HG03460 (cell line): ENCODE data around the gene UROC1.
"Not testable (repeated sequence)": the region's sequence is repeated elsewhere in the genome, so short reads cannot be mapped to it uniquely, and the experiment has no call there.

Experiments
- ATAC-seq: cut with Tn5 transposase; IDR thresholded peaks from one replicate; pipeline ENCODE4 v1.9.1; 2021; ENCODE audit not compliant: unreplicated experiment

UROC1 gene

GRCh38 chr3:126547721-126548120 lies 30.1 kb upstream of the UROC1 start:
- ATAC-seq = no peak

DNA sequence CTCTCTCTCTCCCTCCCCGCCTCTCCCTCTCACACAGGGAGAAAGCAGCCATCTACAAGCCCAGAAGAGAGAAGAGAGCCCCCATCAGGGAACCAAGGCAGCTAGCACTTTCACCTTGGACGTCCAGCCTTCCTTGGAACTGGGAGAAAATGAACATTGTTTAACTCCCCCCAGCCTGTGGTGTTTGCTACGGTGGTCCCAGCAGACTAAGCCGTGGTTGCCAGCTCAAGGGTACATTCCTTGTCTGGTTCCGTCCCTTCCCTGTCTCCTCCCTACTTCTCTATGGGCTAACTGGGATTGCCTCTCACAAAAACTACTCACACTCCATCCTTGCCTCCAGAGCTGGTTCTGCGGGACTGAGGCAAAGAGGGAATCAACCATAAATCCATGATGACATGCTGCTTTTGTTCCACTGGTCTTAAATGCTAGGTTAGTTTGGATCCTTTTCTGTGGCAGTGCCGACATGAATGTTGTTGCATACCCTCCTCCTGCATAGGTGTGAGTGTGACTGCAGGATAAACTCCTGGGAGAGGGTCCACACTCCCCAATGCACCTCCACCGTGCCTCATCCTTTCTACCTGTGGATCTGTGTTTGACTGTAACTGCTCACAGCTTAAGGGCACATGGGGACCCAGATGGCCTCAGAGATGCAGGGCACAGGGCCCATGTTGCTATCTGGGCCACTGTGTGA lies 29.1 kb upstream of the UROC1 start:
- ATAC-seq = no peak

DNA sequence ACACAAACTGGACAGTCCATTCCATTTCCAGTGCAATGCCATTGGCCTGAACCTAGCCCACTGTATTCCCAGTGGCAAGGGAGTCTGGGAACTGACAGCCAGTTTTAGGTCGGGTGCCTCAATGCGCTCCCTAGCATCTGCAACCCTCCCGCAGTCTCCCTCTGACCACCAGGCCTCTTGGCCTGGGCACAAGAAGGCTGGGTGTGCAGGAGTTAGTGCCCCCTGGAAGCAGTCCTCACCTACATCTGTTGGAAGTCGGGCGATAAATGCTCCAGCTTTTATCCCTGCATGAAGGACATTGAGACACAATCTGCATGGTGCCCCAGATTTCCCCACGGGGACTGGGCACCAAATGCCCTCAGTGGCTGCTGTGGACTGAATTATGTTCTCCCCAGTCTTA lies 28.4 kb upstream of the UROC1 start:
- no peak for ATAC-seq

DNA sequence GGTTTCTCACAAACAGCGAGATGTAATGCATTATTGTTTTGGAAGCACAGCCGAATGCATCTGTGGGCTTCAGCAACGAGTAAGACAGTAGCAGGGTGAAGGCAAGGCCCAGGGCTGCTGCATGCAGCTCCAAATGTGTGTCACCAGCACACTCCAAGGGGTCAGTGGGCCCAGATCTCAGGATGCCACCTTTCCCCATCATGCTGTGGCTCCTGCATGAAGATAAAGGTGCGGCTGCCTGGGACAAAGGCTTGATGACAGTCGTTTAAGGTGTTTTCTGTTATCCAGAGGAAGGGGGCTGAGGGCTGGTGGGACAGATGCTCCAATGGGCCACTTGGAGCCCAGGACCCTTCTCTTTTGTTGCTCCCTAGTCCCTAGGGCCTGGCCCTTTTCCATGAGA lies 28.0 kb upstream of the UROC1 start:
- no peak for ATAC-seq

GRCh38 chr3:126544596-126545281 lies 27.2 kb upstream of the UROC1 start:
- no peak for ATAC-seq

DNA sequence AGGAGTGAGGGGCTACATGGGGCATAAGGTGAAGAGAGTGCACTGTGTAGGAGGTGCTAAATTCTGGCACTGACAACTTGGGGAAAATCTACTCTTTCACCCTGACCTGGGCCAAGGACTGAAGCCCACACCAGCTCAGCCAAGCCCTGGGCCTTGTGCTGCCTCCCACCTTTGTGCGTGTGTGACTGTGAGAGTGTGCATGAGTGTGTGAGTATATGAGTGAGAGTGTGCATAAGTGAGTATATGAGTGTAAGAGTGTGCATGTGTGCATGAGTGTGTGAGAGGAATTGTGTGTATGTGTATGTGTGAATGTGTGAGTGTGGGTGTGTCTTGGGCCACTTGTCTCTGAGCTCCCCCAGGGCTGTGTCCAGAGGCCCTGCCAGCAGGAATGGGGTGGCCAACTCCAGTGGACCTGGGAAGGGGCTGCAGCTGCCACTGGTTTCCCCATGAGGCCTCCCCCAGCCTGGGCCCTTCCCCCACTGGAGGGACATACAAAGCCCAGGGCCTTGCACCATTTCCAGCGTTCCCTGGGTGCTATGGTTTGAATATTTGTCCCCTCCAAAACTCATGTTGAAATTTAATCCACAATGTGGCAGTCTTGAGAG lies 26.0 kb upstream of the UROC1 start:
- ATAC-seq = no peak

DNA sequence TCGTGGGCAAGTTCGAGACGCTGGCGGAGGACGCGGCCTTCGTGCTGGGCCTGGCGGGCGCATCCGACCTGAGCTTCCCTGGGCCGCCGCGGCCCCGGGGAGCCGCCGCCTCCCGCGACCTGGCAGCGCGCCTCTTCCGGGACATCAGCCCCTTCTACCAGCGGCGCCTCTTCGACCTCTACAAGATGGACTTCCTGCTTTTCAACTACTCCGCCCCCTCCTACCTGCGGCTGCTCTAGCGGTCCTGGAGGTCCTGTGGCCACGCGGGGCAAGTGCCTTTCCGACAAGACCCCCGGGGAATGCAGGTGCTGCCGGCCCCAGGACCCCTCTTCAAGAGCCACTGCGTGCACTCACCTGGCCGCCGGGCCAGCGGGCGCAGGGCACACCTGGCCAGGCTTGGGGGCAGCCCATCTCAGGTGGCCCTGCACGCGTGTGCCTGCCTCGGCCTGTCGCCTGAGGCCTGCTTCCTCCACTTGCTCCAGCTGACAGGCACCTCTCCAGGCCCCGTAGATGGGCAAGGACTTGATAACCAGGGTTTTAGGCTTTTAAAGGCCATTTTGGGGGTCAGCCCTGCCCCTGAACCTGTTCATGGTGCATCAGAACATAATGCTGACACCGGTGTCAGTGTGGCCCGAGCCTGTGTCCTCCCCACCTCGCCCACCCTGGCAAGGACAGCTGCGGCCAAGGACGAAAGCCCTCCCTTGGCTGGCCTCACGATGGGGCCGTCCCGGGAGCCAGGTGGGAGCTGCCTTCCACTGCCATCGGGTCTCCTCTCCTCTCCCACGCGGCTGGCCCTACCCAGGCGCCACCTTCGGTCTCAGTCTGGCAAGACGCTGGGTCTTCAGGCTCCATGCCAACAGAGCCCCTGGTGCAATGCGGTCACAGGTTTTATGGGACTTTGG lies 25.0 kb upstream of the UROC1 start:
- no peak for ATAC-seq

DNA sequence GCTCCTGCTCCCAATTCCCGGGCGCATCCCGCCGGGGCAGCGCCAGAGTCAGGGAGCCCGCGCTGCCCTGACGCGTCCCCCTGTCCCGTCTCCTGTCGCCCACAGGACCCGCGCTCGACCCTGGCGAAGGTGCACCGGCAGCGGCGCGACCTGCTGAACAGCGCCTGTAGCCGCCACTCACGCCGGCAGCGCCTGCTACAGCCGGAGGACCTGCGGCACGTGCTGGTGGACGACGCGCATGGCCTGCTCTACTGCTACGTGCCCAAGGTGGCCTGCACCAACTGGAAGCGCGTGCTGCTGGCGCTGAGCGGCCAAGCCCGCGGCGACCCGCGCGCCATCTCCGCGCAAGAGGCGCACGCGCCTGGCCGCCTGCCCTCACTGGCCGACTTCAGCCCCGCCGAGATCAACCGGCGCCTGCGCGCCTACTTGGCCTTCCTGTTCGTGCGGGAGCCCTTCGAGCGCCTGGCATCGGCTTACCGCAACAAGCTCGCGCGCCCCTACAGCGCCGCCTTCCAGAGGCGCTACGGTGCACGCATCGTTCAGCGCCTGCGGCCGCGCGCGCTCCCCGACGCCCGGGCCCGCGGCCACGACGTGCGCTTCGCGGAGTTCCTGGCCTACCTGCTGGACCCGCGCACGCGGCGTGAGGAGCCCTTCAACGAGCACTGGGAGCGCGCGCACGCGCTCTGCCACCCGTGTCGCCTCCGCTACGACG lies 24.2 kb upstream of the UROC1 start:
- ATAC-seq = no peak

DNA sequence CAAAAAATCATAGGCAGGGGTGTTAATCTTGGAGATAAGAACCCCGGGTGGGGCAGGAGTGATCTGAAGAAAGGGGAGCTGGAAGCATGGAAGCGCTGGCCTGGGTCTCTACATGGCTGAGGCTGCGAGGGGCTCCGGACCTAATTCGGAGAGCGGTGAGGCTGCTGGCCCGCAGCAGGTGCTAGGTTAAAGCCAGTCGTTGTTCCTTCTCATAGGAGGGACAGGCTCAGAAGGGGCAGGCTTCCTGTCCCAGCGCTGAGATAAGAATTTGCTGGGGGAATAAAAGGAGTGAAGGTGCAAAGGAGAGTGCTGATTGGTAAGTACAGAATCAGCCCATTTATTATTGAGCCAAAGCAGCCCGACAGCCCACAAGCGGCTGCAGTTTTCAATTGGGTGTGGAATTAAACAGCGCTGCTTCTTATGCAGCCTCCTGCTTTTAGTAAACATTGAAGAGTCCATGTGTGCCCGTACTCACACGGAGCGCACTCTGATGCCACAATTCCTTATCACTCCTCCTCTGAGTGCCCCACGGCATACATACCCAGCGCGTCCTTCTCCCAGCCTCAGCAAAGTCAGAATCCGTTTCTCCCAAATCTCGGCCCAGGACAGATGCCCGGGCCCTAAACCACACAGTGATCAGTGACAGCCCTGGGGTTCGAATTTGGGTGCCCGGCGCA lies 23.5 kb upstream of the UROC1 start:
- ATAC-seq = no peak

DNA sequence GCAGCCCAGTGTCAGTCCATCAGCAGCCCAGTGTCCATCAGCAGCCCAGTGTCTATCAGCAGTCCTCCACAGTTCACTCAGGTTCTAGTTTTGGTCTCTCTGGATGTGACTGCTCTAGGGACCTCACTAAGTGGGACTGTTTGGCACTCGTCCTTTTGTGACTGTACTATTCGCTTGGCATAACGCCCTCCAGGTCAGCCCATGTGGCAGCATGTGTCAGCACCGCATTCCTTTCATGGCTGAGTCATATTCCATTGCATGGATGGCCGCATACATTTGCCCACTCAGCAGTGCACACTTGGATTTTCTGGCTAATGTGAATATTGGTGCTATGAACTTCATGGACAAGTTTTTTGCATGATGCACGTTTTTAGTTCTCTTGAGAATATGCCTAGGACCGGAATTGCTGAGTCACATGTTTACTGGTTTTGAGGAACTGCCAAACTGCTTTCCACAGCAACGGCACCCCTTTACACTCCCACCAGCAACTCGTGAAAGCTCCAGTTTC lies 22.8 kb upstream of the UROC1 start:
- no peak for ATAC-seq

GRCh38 chr3:126539558-126540250 lies 22.1 kb upstream of the UROC1 start:
- no peak for ATAC-seq

DNA sequence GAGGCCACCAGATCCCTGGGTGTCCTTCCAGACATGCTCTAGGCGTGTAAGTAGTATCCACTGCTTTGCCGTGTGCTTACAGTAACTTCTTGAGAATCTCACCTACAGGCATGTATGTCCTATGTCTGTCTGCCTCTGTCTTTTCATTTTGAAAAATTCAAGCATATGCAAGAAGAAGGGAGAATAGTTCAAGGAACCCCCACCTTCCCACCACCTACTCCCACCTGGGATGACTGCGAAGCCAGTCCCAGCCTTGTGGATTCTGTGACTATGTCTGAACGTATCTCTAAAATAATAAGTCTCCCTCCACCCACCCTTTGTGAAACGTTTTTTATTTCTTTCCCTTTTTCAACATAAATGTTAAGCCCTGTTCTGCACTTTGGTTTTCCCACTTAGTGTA lies 21.4 kb upstream of the UROC1 start:
- no peak for ATAC-seq

DNA sequence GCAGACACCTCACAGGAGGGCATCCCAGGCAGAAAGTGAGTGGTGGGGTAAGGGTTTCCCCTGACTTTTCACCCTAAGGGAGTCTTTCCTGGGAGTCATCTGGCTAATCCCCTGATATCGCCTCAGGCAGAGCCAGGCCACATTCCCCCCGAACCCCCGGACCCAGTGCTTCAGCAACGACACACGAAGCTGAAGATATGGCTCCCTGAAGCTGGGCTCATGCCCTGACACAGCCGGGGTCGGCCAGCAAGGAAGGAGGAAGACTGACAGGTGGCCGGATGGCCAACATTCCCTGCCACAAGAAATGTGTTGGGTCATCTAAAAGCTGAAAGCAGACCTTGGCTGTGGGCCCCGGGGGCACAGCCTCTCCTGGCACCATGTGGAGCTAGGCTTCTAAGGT lies 20.7 kb upstream of the UROC1 start:
- no peak for ATAC-seq

GRCh38 chr3:126537730-126538281 lies 20.2 kb upstream of the UROC1 start:
- ATAC-seq = no peak

DNA sequence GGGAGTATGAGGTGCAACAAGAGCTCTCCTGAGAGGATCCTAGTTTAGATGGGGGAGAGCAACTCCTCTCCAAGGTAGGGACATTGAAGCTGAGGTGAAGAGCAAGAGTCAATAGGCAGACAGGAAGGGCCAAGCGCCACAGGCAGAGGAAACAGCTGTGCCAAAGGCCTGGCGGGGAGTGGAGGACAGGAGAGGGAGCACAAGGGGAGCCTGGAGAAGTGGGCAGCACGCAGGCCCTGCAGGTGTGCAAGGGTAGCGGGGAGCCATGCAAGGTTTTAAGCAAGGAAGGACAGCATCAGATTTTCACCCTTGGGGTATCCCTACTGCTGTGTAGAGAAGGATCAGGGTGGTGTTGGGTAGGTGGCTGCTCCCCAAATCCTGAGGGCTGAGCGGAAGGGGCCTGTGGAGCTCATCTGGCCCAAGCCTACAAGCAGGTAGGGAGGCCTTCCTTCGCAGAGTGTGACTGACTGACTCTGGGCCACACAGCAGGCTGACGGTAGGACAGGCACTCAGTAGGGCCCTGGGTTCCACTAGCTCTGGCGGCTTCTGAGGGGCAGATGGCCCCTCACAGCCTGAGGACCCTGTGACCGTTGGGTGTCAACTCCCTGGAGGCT lies 19.6 kb upstream of the UROC1 start:
- ATAC-seq = no peak

GRCh38 chr3:126536126-126536525 lies 18.6 kb upstream of the UROC1 start:
- no peak for ATAC-seq

- no peak for ATAC-seq
Measured at GRCh38 chr3:126535636-126536035, 18.1 kb upstream of the UROC1 start.

DNA sequence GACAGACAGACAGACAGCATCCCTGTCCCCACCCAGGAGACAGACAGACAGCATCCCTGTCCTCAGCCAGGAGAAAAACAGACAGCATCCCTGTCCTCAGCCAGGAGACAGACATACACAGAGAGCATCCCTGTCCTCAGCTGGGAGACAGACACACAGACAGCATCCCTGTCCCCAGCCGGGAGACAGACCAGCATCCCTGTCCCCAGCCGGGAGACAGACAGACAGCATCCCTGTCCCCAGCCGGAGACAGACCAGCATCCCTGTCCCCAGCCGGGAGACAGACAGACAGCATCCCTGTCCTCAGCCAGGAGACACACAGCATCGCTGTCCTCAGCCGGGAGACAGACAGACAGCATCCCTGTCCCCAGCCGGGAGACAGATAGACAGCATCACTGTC lies 17.1 kb upstream of the UROC1 start:
- not testable (repeated sequence) for ATAC-seq

- ATAC-seq = no peak
Measured at GRCh38 chr3:126533506-126533905, 15.9 kb upstream of the UROC1 start.
